Measurements from ENCODE around the gene PER1. TPM values are rescaled to one million over a fixed set of nuclear protein-coding genes. Genes with fewer than 3 reads are reported as not detected.

Gene PER1
- total RNA-seq, 2 donors from 2014 or later = 27.5 to 78.8 TPM

GRCh38 chr17:8186787-8187516 is 34.7 kb upstream of the PER1 start:
- H3K4me3 ChIP-seq = peak overlapping the region in 1 of 2 donors; percentile 38
- WGBS, 2 donors = 0% methylated on average over 30 to 32 of the region's 32 CpGs
- intact Hi-C loops (cut with DNase I) = no loop called here
- TF ChIP-seq CTCF (IDR thresholded peaks at IDR 0.05) (peak in 5 of 7 experiments; percentile 9 to 65 (median 61)), POLR2A (IDR thresholded peaks at IDR 0.05) (no peak)
- DNase-seq (peak; percentile 95 to 97 (median 96)), ATAC-seq (peak; percentile 68)
- peak overlapping the region; percentile 87 to 96 (median 96) for H3K27ac ChIP-seq
- no peaks in the 10 kb centered on the region for H3K36me3 ChIP-seq (replicated peaks in 1 of 2; ENCODE audit: insufficient read depth in 1 of 2, low read depth in 2 of 2)
- H3K27me3 ChIP-seq = no peaks in the 10 kb centered on the region
- no peaks in the 10 kb centered on the region for H3K9me3 ChIP-seq
- H3K4me1 ChIP-seq = peaks cover 45% of the 10 kb centered on the region

DNA sequence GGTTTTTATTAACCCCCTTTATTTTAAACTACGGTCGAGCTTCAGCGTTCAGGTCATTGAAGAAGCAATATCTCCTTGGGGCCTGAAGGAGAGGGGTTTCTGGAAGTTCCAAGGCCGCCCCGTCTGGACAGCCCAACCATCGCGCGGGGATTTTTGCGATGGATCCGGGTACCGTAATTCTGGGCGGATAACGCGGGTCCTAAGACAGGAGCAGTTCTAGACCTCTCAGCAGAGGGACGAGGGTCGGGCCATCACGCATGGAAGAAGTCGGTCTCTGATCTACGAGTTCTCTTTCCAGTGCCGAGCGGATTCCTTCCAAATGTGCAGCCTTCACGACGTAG is 34.2 kb upstream of the PER1 start:
- no peak for TF ChIP-seq CTCF (IDR thresholded peaks at IDR 0.05)
- peak in 2 of 3 donors; percentile 42 to 50 for TF ChIP-seq POLR2A (IDR thresholded peaks at IDR 0.05)
- 0 to 1% methylated on average over 4 to 23 of the region's 23 CpGs for WGBS, 2 donors
- Histone ChIP-seq H3K36me3 (replicated peaks in 1 of 2; ENCODE audit: insufficient read depth in 1 of 2, low read depth in 2 of 2) (no peaks in the 10 kb centered on the region), H3K4me3 (peak overlapping the region in 1 of 2 donors; percentile 38), H3K9me3 (no peaks in the 10 kb centered on the region), H3K27me3 (no peaks in the 10 kb centered on the region), H3K4me1 (peaks cover 40% of the 10 kb centered on the region), H3K27ac (peak overlapping the region; percentile 87 to 96 (median 96))
- no peak for ATAC-seq
- intact Hi-C loops (cut with DNase I) = no loop called here
- DNase-seq = no peak

DNA sequence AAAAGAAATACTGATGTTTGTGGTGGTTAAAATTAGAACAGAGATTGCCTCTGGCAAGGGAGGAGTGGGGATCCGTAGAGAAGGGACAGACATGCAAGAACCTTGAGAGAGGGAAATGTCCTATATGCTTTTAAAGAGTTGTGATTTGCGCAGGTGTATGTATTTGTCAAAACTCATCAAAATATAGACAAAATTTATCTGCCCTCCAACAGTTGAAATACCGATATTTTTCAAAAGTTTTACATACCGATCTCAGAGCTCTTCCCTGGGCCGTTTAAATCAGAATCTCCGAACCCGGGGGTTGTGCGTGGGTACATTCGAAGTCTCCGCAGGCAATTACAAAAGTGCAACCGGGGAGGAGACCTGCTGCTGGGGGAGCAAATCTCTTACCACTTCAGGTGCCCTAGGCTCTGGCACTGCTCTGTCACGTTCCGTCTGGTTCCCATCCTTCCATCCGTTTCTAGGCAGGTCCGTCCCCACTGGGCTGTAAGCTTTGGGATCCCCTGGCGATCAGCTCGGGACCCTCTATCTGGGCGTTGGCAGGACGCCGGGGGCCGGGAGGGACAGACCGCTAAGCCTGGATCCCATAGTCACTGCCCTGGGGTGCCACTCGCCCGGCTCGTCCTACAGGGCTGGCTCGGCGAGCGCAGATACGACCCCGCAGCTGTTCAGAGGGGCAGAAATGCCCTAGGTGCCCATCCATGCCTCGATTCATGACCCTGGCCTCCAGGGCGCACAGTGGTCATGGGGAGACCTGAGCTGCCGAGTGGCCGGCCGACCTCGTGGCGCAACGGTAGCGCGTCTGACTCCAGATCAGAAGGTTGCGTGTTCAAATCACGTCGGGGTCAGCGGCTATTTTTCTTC is 33.6 kb upstream of the PER1 start:
- no peak for TF ChIP-seq CTCF (IDR thresholded peaks at IDR 0.05)
- peak; percentile 20 to 89 (median 80) for TF ChIP-seq POLR2A (IDR thresholded peaks at IDR 0.05)
- DNase-seq (peak; percentile 91 to 95 (median 92)), ATAC-seq (peak; percentile 43)
- Histone ChIP-seq H3K27ac (peak overlapping the region; percentile 87 to 96 (median 96)), H3K4me1 (peaks cover 40% of the 10 kb centered on the region), H3K9me3 (no peaks in the 10 kb centered on the region), H3K36me3 (replicated peaks in 1 of 2; ENCODE audit: insufficient read depth in 1 of 2, low read depth in 2 of 2) (no peaks in the 10 kb centered on the region), H3K4me3 (peak overlapping the region in 1 of 2 donors; percentile 38), H3K27me3 (no peaks in the 10 kb centered on the region)
- WGBS, 2 donors = 0 to 2% methylated on average over 13 to 44 of the region's 44 CpGs
- intact Hi-C loops (cut with DNase I) = no loop called here

GRCh38 chr17:8176998-8177731 is 25.0 kb upstream of the PER1 start:
- 67 to 75% methylated on average over 17 to 19 of the region's 19 CpGs for WGBS, 2 donors
- no peak for DNase-seq
- Histone ChIP-seq H3K36me3 (replicated peaks in 1 of 2; ENCODE audit: insufficient read depth in 1 of 2, low read depth in 2 of 2) (no peaks in the 10 kb centered on the region), H3K4me1 (peaks cover 40% of the 10 kb centered on the region), H3K9me3 (no peaks in the 10 kb centered on the region), H3K4me3 (no peak overlapping the region), H3K27ac (peak overlapping the region in 3 of 4 donors; percentile 77 to 79 (median 78)), H3K27me3 (no peaks in the 10 kb centered on the region)
- TF ChIP-seq POLR2A (IDR thresholded peaks at IDR 0.05) (no peak), CTCF (IDR thresholded peaks at IDR 0.05) (no peak)
- ATAC-seq = no peak
- intact Hi-C loops (cut with DNase I) = loop anchor here (5.0 kb wide), 1 partner anchor 50 kb away; no protein-coding TSS in a partner anchor

Measured in body of pancreas (tissue), 4 donors.